ENCODE results near the gene MRC2.
"Not testable (repeated sequence)": the region's sequence is repeated elsewhere in the genome, so short reads cannot be mapped to it uniquely, and the experiment has no call there.

MRC2 gene

GRCh38 chr17:62681061-62681938 is 53.8 kb downstream of the MRC2 start:
- no peak for DNase-seq (ENCODE audit: low read depth)

- DNase-seq (ENCODE audit: low read depth), result no peak
These were observed 54.5 kb downstream of the MRC2 start for GRCh38 chr17:62681939-62682381.

GRCh38 chr17:62684179-62684578 is 56.7 kb downstream of the MRC2 start:
- DNase-seq (ENCODE audit: low read depth), result no peak

- no peak for DNase-seq (ENCODE audit: low read depth)
These were observed 60.5 kb downstream of the MRC2 start for GRCh38 chr17:62687997-62688396.

- DNase-seq (ENCODE audit: low read depth), result no peak
These were observed 61.1 kb downstream of the MRC2 start for GRCh38 chr17:62688398-62689160.

GRCh38 chr17:62689441-62690167 is 62.1 kb downstream of the MRC2 start:
- DNase-seq (ENCODE audit: low read depth), result no peak

- DNase-seq (ENCODE audit: low read depth), result no peak
These were observed 62.9 kb downstream of the MRC2 start for GRCh38 chr17:62690168-62690897.

- not testable (repeated sequence) for DNase-seq (ENCODE audit: low read depth)
These were observed 64.1 kb downstream of the MRC2 start for GRCh38 chr17:62691589-62691915.

- DNase-seq (ENCODE audit: low read depth), result no peak
These were observed 64.7 kb downstream of the MRC2 start for GRCh38 chr17:62692159-62692651.

GRCh38 chr17:62692721-62693431 is 65.4 kb downstream of the MRC2 start:
- DNase-seq (ENCODE audit: low read depth), result no peak

- DNase-seq (ENCODE audit: low read depth), result no peak
These were observed 66.3 kb downstream of the MRC2 start for GRCh38 chr17:62693616-62694409.

- DNase-seq (ENCODE audit: low read depth), result not testable (repeated sequence)
These were observed 67.7 kb downstream of the MRC2 start for GRCh38 chr17:62695093-62695738.

GRCh38 chr17:62696256-62696655 is 68.8 kb downstream of the MRC2 start:
- no peak for DNase-seq (ENCODE audit: low read depth)

- no peak for DNase-seq (ENCODE audit: low read depth)
These were observed 69.4 kb downstream of the MRC2 start for GRCh38 chr17:62696726-62697490.

GRCh38 chr17:62698459-62698858 is 71.0 kb downstream of the MRC2 start:
- not testable (repeated sequence) for DNase-seq (ENCODE audit: low read depth)

- no peak for DNase-seq (ENCODE audit: low read depth)
These were observed 73.7 kb downstream of the MRC2 start for GRCh38 chr17:62700964-62701705.

GRCh38 chr17:62701706-62702085 is 74.2 kb downstream of the MRC2 start:
- DNase-seq (ENCODE audit: low read depth), result no peak

GRCh38 chr17:62702746-62703260 is 75.3 kb downstream of the MRC2 start:
- no peak for DNase-seq (ENCODE audit: low read depth)

Data from non-pigmented ciliary epithelial cell (primary cell).